ENCODE results near the gene TPRKB.
A peak's percentile ranks its signal among the peaks of the same experiment; 100 is the strongest.
"Not testable (repeated sequence)": the region's sequence is repeated elsewhere in the genome, so short reads cannot be mapped to it uniquely, and the experiment has no call there.

DNA sequence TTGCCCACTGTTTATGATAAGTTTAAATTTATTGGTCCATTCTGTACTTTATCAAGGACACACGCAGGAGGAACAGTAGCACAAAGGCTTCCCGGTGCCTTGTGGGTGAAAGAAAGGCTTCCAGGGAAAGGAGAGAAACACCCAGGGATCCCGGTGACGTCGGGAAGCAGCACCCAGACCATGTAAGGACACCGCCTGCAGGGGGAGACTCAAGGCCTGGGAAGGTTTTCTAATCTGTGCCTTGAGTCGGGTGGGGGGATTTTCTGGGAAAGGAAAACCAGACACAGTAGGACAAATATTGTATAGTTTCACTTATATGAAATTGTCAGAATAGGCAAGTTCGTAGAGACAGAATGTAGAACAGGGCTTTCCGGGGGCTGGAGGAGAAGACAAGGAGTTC, 52.2 kb downstream of the TPRKB start:
- peak; percentile 43 for TF ChIP-seq CTCF (IDR thresholded peaks at IDR 0.05)
- not testable (repeated sequence) for TF ChIP-seq EZH2phosphoT487 (IDR thresholded peaks at IDR 0.05)
